DND-41 (cell line): ENCODE measurements around the gene XRCC4.

ENCODE experiments used
- CTCF ChIP-seq: IDR thresholded peaks from 2 replicates; pipeline ENCODE4 v1.5.1; 2012; ENCODE audit warnings: borderline replicate concordance, low read length, moderate library complexity, mild to moderate bottlenecking; ENCODE audit not compliant: poor library complexity, severe bottlenecking; ENCODE audit errors: extremely low read depth
- EZH2 ChIP-seq: IDR thresholded peaks from 3 replicates; pipeline ENCODE4 v1.6.1; 2012; ENCODE audit warnings: borderline replicate concordance, low read depth, mild to moderate bottlenecking, moderate library complexity, low read length, inconsistent platforms; ENCODE audit not compliant: severe bottlenecking

GRCh38 chr5:83363111-83363885 lies 286.0 kb downstream of the XRCC4 start:
- TF ChIP-seq CTCF (no peak), EZH2 (no peak)
